CD8-positive, alpha-beta memory T cell (primary cell): ENCODE results near the gene MBD5. TPM values are rescaled to one million over a fixed set of nuclear protein-coding genes. Genes with fewer than 3 reads are reported as not detected.
A peak's percentile ranks its signal among the peaks of the same experiment; 100 is the strongest.
"Not testable (repeated sequence)": the region's sequence is repeated elsewhere in the genome, so short reads cannot be mapped to it uniquely, and the experiment has no call there.

ENCODE experiments used
- CTCF ChIA-PET: fragments of 350-600 bp; sonication (Branson Sonifier 250); formaldehyde crosslinking; loops from one replicate; lab custom pipeline; 2021; ENCODE audit warnings: antibody characterized with exemption; lab: Charles Lee
- POLR2A ChIA-PET: fragments of 350-600 bp; sonication (Branson Sonifier 250); formaldehyde crosslinking; loops from one replicate; lab custom pipeline; 2021; ENCODE audit warnings: antibody characterized with exemption; lab: Charles Lee
- DNase-seq, 5 donors: peaks; one replicate each; pipeline versions ENCODE4 v3.0.0 to v3.0.0-alpha.2; 2020 to 2022; ENCODE audit warnings: mixed read lengths in 1 of 5
- H3K27ac ChIP-seq: one replicate; pipeline ENCODE4 v1.7.0; 2013; ENCODE audit warnings: low read depth, mild to moderate bottlenecking, low read length, moderate library complexity
- H3K27me3 ChIP-seq: 2 replicates; pipeline ENCODE4 v1.7.0; 2013; ENCODE audit warnings: low read length, mild to moderate bottlenecking; ENCODE audit not compliant: insufficient read depth, poor library complexity, severe bottlenecking
- H3K36me3 ChIP-seq: 2 replicates; pipeline ENCODE4 v1.7.0; 2013; ENCODE audit warnings: mild to moderate bottlenecking, low read length, moderate library complexity; ENCODE audit not compliant: insufficient read depth
- H3K4me1 ChIP-seq: 2 replicates; pipeline ENCODE4 v1.7.0; 2013; ENCODE audit warnings: mild to moderate bottlenecking, low read length, moderate library complexity; ENCODE audit not compliant: insufficient read depth
- H3K4me3 ChIP-seq: 2 replicates; pipeline ENCODE4 v1.7.0; 2013; ENCODE audit warnings: mild to moderate bottlenecking, low read length
- H3K9me3 ChIP-seq: 2 replicates; pipeline ENCODE4 v1.7.0; 2013; ENCODE audit warnings: mild to moderate bottlenecking, low read length
- H3K27ac Mint-ChIP-seq, 8 donors: one replicate each; pipeline ENCODE4 v1.8.0; 2020 to 2021; ENCODE audit warnings: mixed read lengths in 8 of 8, mild to moderate bottlenecking in 6 of 8, inconsistent platforms in 3 of 8, moderate library complexity in 3 of 8
- H3K27me3 Mint-ChIP-seq, 2 donors: one replicate each; pipeline ENCODE4 v1.8.0; 2020 to 2021; ENCODE audit warnings: mixed read lengths in 2 of 2, mild to moderate bottlenecking in 1 of 2, moderate library complexity in 1 of 2
- H3K36me3 Mint-ChIP-seq, 3 donors: one replicate each; pipeline ENCODE4 v1.8.0; 2020 to 2021; ENCODE audit warnings: mixed read lengths in 3 of 3, inconsistent platforms in 1 of 3, mild to moderate bottlenecking in 1 of 3
- H3K4me1 Mint-ChIP-seq, 3 donors: one replicate each; pipeline ENCODE4 v1.8.0; 2020 to 2021; ENCODE audit warnings: mixed read lengths in 3 of 3, inconsistent platforms in 1 of 3, mild to moderate bottlenecking in 1 of 3
- H3K4me3 Mint-ChIP-seq, 7 donors: one replicate each; pipeline ENCODE4 v1.8.0; 2020 to 2021; ENCODE audit warnings: mixed read lengths in 7 of 7, mild to moderate bottlenecking in 6 of 7, moderate library complexity in 4 of 7, inconsistent platforms in 2 of 7
- H3K9me3 Mint-ChIP-seq, 5 donors: one replicate each; pipeline ENCODE4 v1.8.0; 2020 to 2022; ENCODE audit warnings: mixed read lengths in 5 of 5, mild to moderate bottlenecking in 3 of 5, moderate library complexity in 2 of 5, inconsistent platforms in 1 of 5
- polyA plus RNA-seq: library from polyadenylated mRNA; unstranded; fragments of 300-500 nt; fragmentation: Illumina TruSeq; gene quantifications from one replicate; pipeline ENCODE4 v1.2.3, GENCODE V29; 2021
- total RNA-seq, 2 experiments: library from RNA; stranded (reverse); gene quantifications; one replicate each; pipeline ENCODE4 v1.2.3, GENCODE V29; 2021

MBD5 gene
- 10 to 100 TPM; 15.2 to 18.3 TPM for total RNA-seq
- polyA plus RNA-seq = 16.9 TPM

DNA sequence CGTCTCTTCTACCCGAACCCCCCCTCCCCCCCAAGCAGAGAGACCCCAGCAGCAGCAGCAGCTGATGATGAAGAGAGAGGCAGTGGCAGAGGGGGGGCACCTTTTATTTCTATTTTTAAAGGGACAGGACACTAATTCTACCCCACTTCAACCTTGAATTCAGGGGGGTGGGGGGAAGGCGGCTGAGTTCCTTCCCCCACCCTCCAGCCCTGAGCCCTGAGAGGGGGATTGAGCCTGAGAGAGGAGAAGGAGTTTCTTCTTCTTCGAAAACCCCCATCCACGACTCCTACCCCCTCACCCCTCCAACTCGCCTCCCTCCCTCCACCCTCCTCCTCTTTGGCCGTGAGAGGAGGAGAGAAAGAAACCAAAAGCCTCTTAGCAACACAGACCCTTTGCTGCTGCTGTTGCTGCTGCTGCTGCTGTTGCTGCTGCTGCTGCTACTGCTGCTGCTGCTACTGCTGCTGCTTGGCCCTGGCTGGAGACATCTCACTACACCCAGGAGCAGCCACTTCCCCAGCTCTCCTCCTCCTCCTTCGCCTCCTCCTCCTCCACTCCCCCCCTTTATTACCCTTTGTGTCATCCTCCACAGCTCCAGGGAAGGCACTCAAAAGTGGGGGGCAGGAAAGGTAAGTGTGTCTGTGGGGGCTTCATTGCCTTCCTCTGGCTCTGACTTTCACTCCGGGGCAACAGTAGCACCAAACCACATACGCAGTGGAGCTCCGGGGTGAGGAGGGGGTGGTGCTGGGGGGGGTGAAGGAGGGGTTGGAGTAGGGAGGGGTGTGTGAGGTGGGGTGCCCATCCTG, at the start of gene MBD5:
Gene MBD5 (plus strand): TSS at position 33 of the 803 bp plus-strand sequence.
- POLR2A ChIA-PET = interaction anchor here (0.7 to 2.0 kb wide), 5 partner anchors 17 to 624 kb away, joined by 4 to 36 read pairs (median 5); partner anchors contain the start of gene EPC2
- H3K4me3 ChIP-seq = peak within 1 kb of the TSS; percentile 79
- H3K27ac ChIP-seq = peak within 1 kb of the TSS; percentile 84
- no peaks in the 10 kb centered on the region for H3K27me3 ChIP-seq
- H3K27me3 Mint-ChIP-seq = peaks cover 0 to 3% of the 10 kb centered on the region in 2 donors
- peaks cover 68 to 83% (median 77%) of the 10 kb centered on the region in 3 donors for H3K4me1 Mint-ChIP-seq
- H3K36me3 Mint-ChIP-seq = peaks cover 0 to 28% (median 0%) of the 10 kb centered on the region in 3 donors
- H3K9me3 ChIP-seq = no peaks in the 10 kb centered on the region
- CTCF ChIA-PET = interaction anchor here (0.7 to 1.1 kb wide), 3 partner anchors 197 to 625 kb away, joined by 3 read pairs; no protein-coding TSS in a partner anchor
- H3K27ac Mint-ChIP-seq = peak within 1 kb of the TSS; percentile 90 to 99 (median 98)
- no peaks in the 10 kb centered on the region for H3K36me3 ChIP-seq
- DNase-seq = peak in 4 of 5 donors; percentile 56 to 79 (median 65)
- H3K9me3 Mint-ChIP-seq = no peaks in the 10 kb centered on the region
- H3K4me1 ChIP-seq = peaks cover 31% of the 10 kb centered on the region
- peak within 1 kb of the TSS; percentile 93 to 100 (median 100) for H3K4me3 Mint-ChIP-seq

DNA sequence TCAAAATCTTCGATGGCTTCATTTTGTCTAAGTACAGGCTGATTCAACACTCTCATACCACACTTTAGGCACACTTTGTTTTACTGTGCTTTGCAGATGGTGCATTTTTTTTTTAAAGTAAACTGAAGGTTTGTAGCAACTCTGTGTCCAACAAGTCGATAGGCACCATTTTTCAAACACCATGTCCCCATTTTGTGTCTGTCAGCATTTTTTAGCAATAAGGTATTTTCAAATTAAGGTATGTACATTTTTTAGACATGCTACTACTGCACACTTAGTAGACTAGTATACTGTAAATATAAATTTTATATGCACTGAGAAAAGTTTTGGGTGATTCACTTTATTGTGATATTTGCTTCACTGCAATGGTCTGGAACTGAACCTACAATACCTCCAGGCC, 44.8 kb upstream of the MBD5 start:
- no peak for DNase-seq
- H3K27ac ChIP-seq = no peak overlapping the region
- H3K36me3 ChIP-seq = no peaks in the 10 kb centered on the region
- ChIA-PET POLR2A (no interaction called here), CTCF (no interaction called here)
- no peaks in the 10 kb centered on the region for H3K27me3 Mint-ChIP-seq
- peaks cover 13 to 37% (median 18%) of the 10 kb centered on the region in 3 donors for H3K36me3 Mint-ChIP-seq
- H3K27me3 ChIP-seq = no peaks in the 10 kb centered on the region
- no peak overlapping the region for H3K27ac Mint-ChIP-seq
- H3K4me1 Mint-ChIP-seq = peaks cover 21 to 58% (median 39%) of the 10 kb centered on the region in 3 donors
- H3K4me3 ChIP-seq = no peak overlapping the region
- peaks cover 0 to 10% (median 0%) of the 10 kb centered on the region in 5 donors for H3K9me3 Mint-ChIP-seq
- H3K4me1 ChIP-seq = no peaks in the 10 kb centered on the region
- no peaks in the 10 kb centered on the region for H3K9me3 ChIP-seq
- H3K4me3 Mint-ChIP-seq = no peak overlapping the region

DNA sequence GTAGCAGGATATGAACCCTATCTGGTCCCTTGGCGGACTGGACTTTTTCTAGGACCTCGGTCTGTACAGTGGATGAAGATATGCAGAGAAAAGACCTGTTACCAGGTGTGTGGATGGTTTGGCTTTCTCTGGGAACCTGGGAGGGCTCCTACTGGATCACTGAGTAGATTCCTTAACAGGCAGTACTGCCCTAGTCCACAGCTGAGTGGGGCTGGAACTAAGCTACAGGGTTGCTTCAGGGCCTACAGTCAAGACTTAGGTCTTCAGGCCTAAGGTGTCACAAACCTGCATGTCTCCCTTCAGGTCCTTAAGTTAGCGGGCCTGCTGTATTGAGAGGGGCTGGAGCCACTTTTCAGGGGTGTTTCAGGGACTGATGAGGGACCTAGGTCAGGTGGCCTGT, 43.2 kb upstream of the MBD5 start:
- no peak overlapping the region for H3K27ac Mint-ChIP-seq
- H3K27ac ChIP-seq = no peak overlapping the region
- no peaks in the 10 kb centered on the region for H3K9me3 ChIP-seq
- DNase-seq = no peak
- no peak overlapping the region for H3K4me3 Mint-ChIP-seq
- H3K36me3 Mint-ChIP-seq = peaks cover 13 to 30% (median 13%) of the 10 kb centered on the region in 3 donors
- H3K4me1 ChIP-seq = no peaks in the 10 kb centered on the region
- H3K27me3 ChIP-seq = no peaks in the 10 kb centered on the region
- peaks cover 0 to 10% (median 0%) of the 10 kb centered on the region in 5 donors for H3K9me3 Mint-ChIP-seq
- H3K4me3 ChIP-seq = no peak overlapping the region
- ChIA-PET POLR2A (no interaction called here), CTCF (no interaction called here)
- H3K4me1 Mint-ChIP-seq = peaks cover 29 to 71% (median 47%) of the 10 kb centered on the region in 3 donors
- H3K27me3 Mint-ChIP-seq = no peaks in the 10 kb centered on the region
- no peaks in the 10 kb centered on the region for H3K36me3 ChIP-seq

DNA sequence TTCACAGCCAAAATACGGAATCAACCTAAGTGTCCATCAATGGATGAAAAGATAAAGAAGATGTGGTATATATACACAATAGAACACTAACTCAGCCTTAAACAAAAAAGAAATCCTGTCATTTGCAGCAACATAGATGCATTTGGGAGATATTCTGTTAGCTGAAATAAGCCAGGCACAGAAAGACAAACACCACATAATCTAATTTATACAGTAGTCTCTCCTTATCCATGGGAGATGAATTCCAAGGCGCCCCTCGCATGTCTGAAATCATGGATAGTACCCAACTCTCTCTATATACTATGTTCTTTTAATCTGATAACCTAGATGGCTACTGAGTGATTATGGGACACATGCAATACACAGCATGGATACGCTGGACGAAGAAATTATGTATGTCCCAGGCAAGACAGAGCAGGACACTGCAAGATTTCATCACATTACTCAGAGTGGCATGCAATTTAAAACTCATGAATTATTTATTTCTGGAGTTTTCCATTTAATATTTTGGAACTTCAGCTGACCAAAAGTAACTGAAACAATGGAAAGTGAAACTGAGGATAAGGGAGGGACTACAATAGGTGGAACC, 39.9 kb upstream of the MBD5 start:
- Mint-ChIP-seq H3K36me3 (peaks cover 13 to 20% (median 13%) of the 10 kb centered on the region in 3 donors), H3K27ac (peak overlapping the region in 2 of 8 donors; percentile 34 to 61), H3K4me3 (no peak overlapping the region), H3K9me3 (peaks cover 0 to 10% (median 0%) of the 10 kb centered on the region in 5 donors), H3K4me1 (peaks cover 49 to 89% (median 76%) of the 10 kb centered on the region in 3 donors), H3K27me3 (no peaks in the 10 kb centered on the region)
- ChIA-PET CTCF (no interaction called here), POLR2A (no interaction called here)
- H3K4me1 ChIP-seq = peaks cover 15% of the 10 kb centered on the region
- no peaks in the 10 kb centered on the region for H3K27me3 ChIP-seq
- no peak overlapping the region for H3K4me3 ChIP-seq
- H3K27ac ChIP-seq = no peak overlapping the region
- DNase-seq = no peak
- H3K36me3 ChIP-seq = no peaks in the 10 kb centered on the region
- H3K9me3 ChIP-seq = no peaks in the 10 kb centered on the region

- no peak for DNase-seq
- ChIA-PET POLR2A (no interaction called here), CTCF (interaction anchor here (0.8 to 4.0 kb wide), 6 partner anchors 8 to 1001 kb away, joined by 3 to 32 read pairs (median 4); no protein-coding TSS in a partner anchor)
- H3K4me3 Mint-ChIP-seq = no peak overlapping the region
- Histone ChIP-seq H3K9me3 (no peaks in the 10 kb centered on the region), H3K27me3 (no peaks in the 10 kb centered on the region), H3K4me3 (no peak overlapping the region), H3K36me3 (no peaks in the 10 kb centered on the region), H3K27ac (no peak overlapping the region), H3K4me1 (peaks cover 6% of the 10 kb centered on the region)
- no peaks in the 10 kb centered on the region for H3K27me3 Mint-ChIP-seq
- H3K9me3 Mint-ChIP-seq = no peaks in the 10 kb centered on the region
- H3K4me1 Mint-ChIP-seq = peaks cover 30 to 47% (median 42%) of the 10 kb centered on the region in 3 donors
- peaks cover under 1 to 1% (median under 1%) of the 10 kb centered on the region in 3 donors for H3K36me3 Mint-ChIP-seq
- no peak overlapping the region for H3K27ac Mint-ChIP-seq
These were observed 31.8 kb upstream of the MBD5 start for GRCh38 chr2:147989102-147989501.

- peaks cover 3 to 6% (median 5%) of the 10 kb centered on the region in 3 donors for H3K36me3 Mint-ChIP-seq
- H3K27me3 Mint-ChIP-seq = no peaks in the 10 kb centered on the region
- ChIA-PET CTCF (interaction anchor here (0.8 to 4.0 kb wide), 4 partner anchors 10 to 535 kb away, joined by 3 to 32 read pairs (median 4); no protein-coding TSS in a partner anchor), POLR2A (no interaction called here)
- H3K9me3 ChIP-seq = no peaks in the 10 kb centered on the region
- no peaks in the 10 kb centered on the region for H3K9me3 Mint-ChIP-seq
- H3K36me3 ChIP-seq = no peaks in the 10 kb centered on the region
- H3K27ac Mint-ChIP-seq = peak overlapping the region in 2 of 8 donors; percentile 29 to 48
- H3K4me3 ChIP-seq = no peak overlapping the region
- peak in 3 of 5 donors; percentile 38 to 49 (median 47) for DNase-seq
- H3K27me3 ChIP-seq = no peaks in the 10 kb centered on the region
- no peak overlapping the region for H3K4me3 Mint-ChIP-seq
- H3K4me1 ChIP-seq = peaks cover under 1% of the 10 kb centered on the region
- no peak overlapping the region for H3K27ac ChIP-seq
- H3K4me1 Mint-ChIP-seq = peaks cover 29 to 44% (median 38%) of the 10 kb centered on the region in 3 donors
These were observed 31.0 kb upstream of the MBD5 start for GRCh38 chr2:147989809-147990403.

GRCh38 chr2:147994965-147995364, 25.9 kb upstream of the MBD5 start:
- H3K9me3 ChIP-seq, H3K27ac Mint-ChIP-seq, H3K27me3 ChIP-seq, POLR2A ChIA-PET, H3K4me3 Mint-ChIP-seq, H3K4me3 ChIP-seq, DNase-seq, H3K9me3 Mint-ChIP-seq, H3K27me3 Mint-ChIP-seq, H3K36me3 ChIP-seq, H3K4me1 ChIP-seq, H3K27ac ChIP-seq: not testable (repeated sequence)
- CTCF ChIA-PET = interaction anchor here (1.6 kb wide), 1 partner anchor 515 kb away, joined by 6 read pairs; no protein-coding TSS in a partner anchor
- H3K36me3 Mint-ChIP-seq = peaks cover 12 to 21% (median 18%) of the 10 kb centered on the region in 3 donors
- peaks cover 34 to 55% (median 53%) of the 10 kb centered on the region in 3 donors for H3K4me1 Mint-ChIP-seq
